T-helper 1 cell (primary cell): ENCODE results near the gene SRGAP2B.
"Not testable (repeated sequence)": the region's sequence is repeated elsewhere in the genome, so short reads cannot be mapped to it uniquely, and the experiment has no call there.

Source experiments
- DNase-seq, 5 donors: peaks; one replicate each; pipeline ENCODE4 v3.0.0-alpha.2; 2012 to 2020

Gene SRGAP2B

GRCh38 chr1:145041519-145041918 is 53.6 kb downstream of the SRGAP2B start:
- not testable (repeated sequence) for DNase-seq

GRCh38 chr1:145036019-145036418 is 59.1 kb downstream of the SRGAP2B start:
- not testable (repeated sequence) for DNase-seq

GRCh38 chr1:145033523-145033922 is 61.6 kb downstream of the SRGAP2B start:
- DNase-seq, result not testable (repeated sequence)

GRCh38 chr1:145027251-145027650 is 67.9 kb downstream of the SRGAP2B start:
- DNase-seq, result not testable (repeated sequence)

- DNase-seq, result not testable (repeated sequence)
Measured at GRCh38 chr1:145025286-145025685, 69.8 kb downstream of the SRGAP2B start.

GRCh38 chr1:145022259-145022658 is 72.9 kb downstream of the SRGAP2B start:
- not testable (repeated sequence) for DNase-seq

- not testable (repeated sequence) for DNase-seq
Measured at GRCh38 chr1:145021749-145022148, 73.4 kb downstream of the SRGAP2B start.

- DNase-seq, result not testable (repeated sequence)
Measured at GRCh38 chr1:145019709-145020108, 75.4 kb downstream of the SRGAP2B start.

GRCh38 chr1:145017725-145018124 is 77.4 kb downstream of the SRGAP2B start:
- DNase-seq, result not testable (repeated sequence)

- not testable (repeated sequence) for DNase-seq
Measured at GRCh38 chr1:145016492-145016862, 78.7 kb downstream of the SRGAP2B start.

- not testable (repeated sequence) for DNase-seq
Measured at GRCh38 chr1:145015744-145016491, 79.2 kb downstream of the SRGAP2B start.

GRCh38 chr1:145013353-145013752 is 81.8 kb downstream of the SRGAP2B start:
- not testable (repeated sequence) for DNase-seq

- not testable (repeated sequence) for DNase-seq
Measured at GRCh38 chr1:145011811-145012210, 83.3 kb downstream of the SRGAP2B start.

- DNase-seq, result not testable (repeated sequence)
Measured at GRCh38 chr1:145010580-145010979, 84.5 kb downstream of the SRGAP2B start.

GRCh38 chr1:145009928-145010327 is 85.2 kb downstream of the SRGAP2B start:
- not testable (repeated sequence) for DNase-seq

- DNase-seq, result not testable (repeated sequence)
Measured at GRCh38 chr1:145008388-145008787, 86.7 kb downstream of the SRGAP2B start.

- not testable (repeated sequence) for DNase-seq
Measured at GRCh38 chr1:145005142-145005541, 90.0 kb downstream of the SRGAP2B start.

- DNase-seq, result not testable (repeated sequence)
Measured at GRCh38 chr1:145001381-145001780, 93.7 kb downstream of the SRGAP2B start.

- not testable (repeated sequence) for DNase-seq
Measured at GRCh38 chr1:145000743-145001326, 94.3 kb downstream of the SRGAP2B start.

- not testable (repeated sequence) for DNase-seq
Measured at GRCh38 chr1:145000074-145000742, 94.9 kb downstream of the SRGAP2B start.

- not testable (repeated sequence) for DNase-seq
Measured at GRCh38 chr1:144998981-144999273, 96.2 kb downstream of the SRGAP2B start.

GRCh38 chr1:144998134-144998980 is 96.8 kb downstream of the SRGAP2B start:
- not testable (repeated sequence) for DNase-seq
